Fibroblast of mammary gland (primary cell): ENCODE measurements around the gene PLXDC2.

Experiments used
- DNase-seq: peaks from one replicate; pipeline ENCODE4 v3.0.0-alpha.2; 2010; ENCODE audit warnings: low read depth
- H3K4me3 ChIP-seq: 2 replicates; pipeline ENCODE4 v1.5.1; 2011; ENCODE audit warnings: low read depth, mild to moderate bottlenecking, low read length, moderate library complexity; ENCODE audit not compliant: control insufficient read depth
- CTCF ChIP-seq: conservative IDR thresholded peaks from 2 replicates; pipeline ENCODE4 v1.5.1; 2011; ENCODE audit warnings: low read depth, low read length, inconsistent platforms; ENCODE audit not compliant: control insufficient read depth, insufficient read depth

Gene PLXDC2

GRCh38 chr10:19933772-19934171, 117.5 kb downstream of the PLXDC2 start:
- TF ChIP-seq CTCF, result no peak
- H3K4me3 ChIP-seq, result no peak overlapping the region
- no peak for DNase-seq

GRCh38 chr10:19935176-19935575, 118.9 kb downstream of the PLXDC2 start:
- TF ChIP-seq CTCF, result no peak
- no peak overlapping the region for H3K4me3 ChIP-seq
- DNase-seq, result no peak

GRCh38 chr10:19936289-19936688, 120.1 kb downstream of the PLXDC2 start:
- TF ChIP-seq CTCF, result no peak

GRCh38 chr10:19937989-19938388, 121.8 kb downstream of the PLXDC2 start:
- no peak overlapping the region for H3K4me3 ChIP-seq
- TF ChIP-seq CTCF, result no peak
- DNase-seq, result no peak

More at GRCh38 chr10:19936289-19936688, 120.1 kb downstream of the PLXDC2 start:
- no peak for DNase-seq
- no peak overlapping the region for H3K4me3 ChIP-seq

GRCh38 chr10:19941206-19941880, 125.1 kb downstream of the PLXDC2 start:
- no peak for TF ChIP-seq CTCF
- no peak for DNase-seq
- no peak overlapping the region for H3K4me3 ChIP-seq

GRCh38 chr10:19944911-19945663, 128.9 kb downstream of the PLXDC2 start:
- no peak for TF ChIP-seq CTCF
- H3K4me3 ChIP-seq, result no peak overlapping the region
- peak; percentile 8 for DNase-seq
